Hepatic stellate cell (primary cell): ENCODE measurements around the gene FAM107B.

Experiments
- DNase-seq: peaks from one replicate; pipeline ENCODE4 v3.0.0; 2011; ENCODE audit warnings: low spot score

Gene FAM107B

GRCh38 chr10:14578060-14578952 lies 196.4 kb downstream of the FAM107B start:
- peak; percentile 66 for DNase-seq

- DNase-seq, result no peak
Observed at GRCh38 chr10:14574885-14575284, 199.8 kb downstream of the FAM107B start.

GRCh38 chr10:14574291-14574690 lies 200.4 kb downstream of the FAM107B start:
- no peak for DNase-seq

- no peak for DNase-seq
Observed at GRCh38 chr10:14573666-14574261, 200.9 kb downstream of the FAM107B start.

- DNase-seq, result no peak
Observed at GRCh38 chr10:14572811-14573210, 201.9 kb downstream of the FAM107B start.

- DNase-seq, result no peak
Observed at GRCh38 chr10:14571866-14572507, 202.7 kb downstream of the FAM107B start.

- no peak for DNase-seq
Observed at GRCh38 chr10:14570800-14571199, 203.9 kb downstream of the FAM107B start.

GRCh38 chr10:14569274-14570060 lies 205.2 kb downstream of the FAM107B start:
- DNase-seq, result no peak

GRCh38 chr10:14567421-14567820 lies 207.3 kb downstream of the FAM107B start:
- no peak for DNase-seq

- no peak for DNase-seq
Observed at GRCh38 chr10:14566498-14566897, 208.2 kb downstream of the FAM107B start.

GRCh38 chr10:14565199-14565598 lies 209.5 kb downstream of the FAM107B start:
- DNase-seq, result no peak

GRCh38 chr10:14564268-14564744 lies 210.4 kb downstream of the FAM107B start:
- DNase-seq, result no peak

GRCh38 chr10:14563359-14563940 lies 211.2 kb downstream of the FAM107B start:
- no peak for DNase-seq

GRCh38 chr10:14563076-14563336 lies 211.7 kb downstream of the FAM107B start:
- DNase-seq, result no peak

GRCh38 chr10:14562218-14563075 lies 212.2 kb downstream of the FAM107B start:
- no peak for DNase-seq

- no peak for DNase-seq
Observed at GRCh38 chr10:14560791-14561765, 213.6 kb downstream of the FAM107B start.

GRCh38 chr10:14560274-14560673 lies 214.4 kb downstream of the FAM107B start:
- no peak for DNase-seq

GRCh38 chr10:14558025-14558424 lies 216.7 kb downstream of the FAM107B start:
- no peak for DNase-seq

GRCh38 chr10:14557567-14557966 lies 217.1 kb downstream of the FAM107B start:
- no peak for DNase-seq
